Fibroblast of the aortic adventitia (primary cell): ENCODE results near the gene WSB2. TPM values are rescaled to one million over a fixed set of nuclear protein-coding genes. Genes with fewer than 3 reads are reported as not detected.
A peak's percentile ranks its signal among the peaks of the same experiment; 100 is the strongest.
"Not testable (repeated sequence)": the region's sequence is repeated elsewhere in the genome, so short reads cannot be mapped to it uniquely, and the experiment has no call there.

ENCODE experiments used
- DNase-seq: peaks from one replicate; pipeline ENCODE4 v3.0.0-alpha.2; 2010; ENCODE audit warnings: low read depth
- H3K4me3 ChIP-seq: 2 replicates; pipeline ENCODE4 v1.5.1; 2011; ENCODE audit warnings: low read depth, mild to moderate bottlenecking, control low read depth, low read length, moderate library complexity
- CTCF ChIP-seq: IDR thresholded peaks from 2 replicates; pipeline ENCODE4 v1.5.1; 2011; ENCODE audit warnings: mild to moderate bottlenecking, low read length, control low read depth, inconsistent platforms; ENCODE audit not compliant: insufficient read depth
- total RNA-seq: library from RNA; depleted of rRNA; stranded (reverse); fragments of >200 nt; gene quantifications from 2 replicates; pipeline ENCODE4 v1.2.3, GENCODE V29; 2012; ENCODE audit warnings: low replicate concordance

The WSB2 gene
- total RNA-seq, 1 donor = 117 TPM

GRCh38 chr12:118082161-118082560 is 21.2 kb upstream of the WSB2 start:
- DNase-seq = no peak
- no peak for TF ChIP-seq CTCF
- H3K4me3 ChIP-seq = no peak overlapping the region

DNA sequence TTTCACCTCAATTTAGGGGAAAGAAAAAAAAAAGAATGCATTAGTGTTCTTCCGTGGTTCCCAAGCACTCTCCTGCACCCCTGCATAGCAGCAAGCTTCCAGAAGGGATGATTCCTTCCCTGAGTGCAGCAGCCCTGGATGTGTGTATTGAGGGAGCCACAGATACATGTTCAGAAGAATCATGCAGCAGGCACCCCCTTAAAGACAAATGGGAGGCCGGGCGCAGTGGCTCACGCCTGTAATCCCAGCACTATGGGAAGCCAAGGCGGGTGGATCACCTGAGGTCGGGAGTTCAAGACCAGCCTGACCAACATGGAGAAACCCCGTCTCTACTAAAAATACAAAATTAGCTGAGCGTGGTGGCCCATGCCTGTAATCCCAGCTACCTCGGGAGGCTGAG is 20.5 kb upstream of the WSB2 start:
- not testable (repeated sequence) for H3K4me3 ChIP-seq, DNase-seq

- no peak overlapping the region for H3K4me3 ChIP-seq
- TF ChIP-seq CTCF = no peak
- DNase-seq = no peak
Measured at GRCh38 chr12:118073768-118074167, 12.8 kb upstream of the WSB2 start.

- no peak for TF ChIP-seq CTCF
- no peak overlapping the region for H3K4me3 ChIP-seq
- no peak for DNase-seq
Measured at GRCh38 chr12:118070650-118071049, 9.7 kb upstream of the WSB2 start.

GRCh38 chr12:118068445-118068844 is 7.5 kb upstream of the WSB2 start:
- TF ChIP-seq CTCF = no peak
- DNase-seq = no peak
- no peak overlapping the region for H3K4me3 ChIP-seq

GRCh38 chr12:118065380-118065779 is 4.4 kb upstream of the WSB2 start:
- DNase-seq = no peak
- no peak overlapping the region for H3K4me3 ChIP-seq
- TF ChIP-seq CTCF = no peak

- H3K4me3 ChIP-seq = no peak overlapping the region
- peak; percentile 35 for TF ChIP-seq CTCF
- DNase-seq = no peak
Measured at GRCh38 chr12:118064608-118065007, 3.6 kb upstream of the WSB2 start.
